Dedifferentiated amniotic fluid mesenchymal stem cell (primary cell): ENCODE measurements around the gene ARL6.

ENCODE experiments used
- DNase-seq: peaks from one replicate; pipeline ENCODE4 v3.0.0-alpha.2; 2016; ENCODE audit errors: extremely low spot score

ARL6 gene, protein sequence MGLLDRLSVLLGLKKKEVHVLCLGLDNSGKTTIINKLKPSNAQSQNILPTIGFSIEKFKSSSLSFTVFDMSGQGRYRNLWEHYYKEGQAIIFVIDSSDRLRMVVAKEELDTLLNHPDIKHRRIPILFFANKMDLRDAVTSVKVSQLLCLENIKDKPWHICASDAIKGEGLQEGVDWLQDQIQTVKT

GRCh38 chr3:97764407-97765238 lies at the start of gene ARL6:
ARL6 (plus strand) TSS chr3:97764758; CDS start chr3:97768108, 3,350 bp downstream.
- DNase-seq = peak; percentile 83

DNA sequence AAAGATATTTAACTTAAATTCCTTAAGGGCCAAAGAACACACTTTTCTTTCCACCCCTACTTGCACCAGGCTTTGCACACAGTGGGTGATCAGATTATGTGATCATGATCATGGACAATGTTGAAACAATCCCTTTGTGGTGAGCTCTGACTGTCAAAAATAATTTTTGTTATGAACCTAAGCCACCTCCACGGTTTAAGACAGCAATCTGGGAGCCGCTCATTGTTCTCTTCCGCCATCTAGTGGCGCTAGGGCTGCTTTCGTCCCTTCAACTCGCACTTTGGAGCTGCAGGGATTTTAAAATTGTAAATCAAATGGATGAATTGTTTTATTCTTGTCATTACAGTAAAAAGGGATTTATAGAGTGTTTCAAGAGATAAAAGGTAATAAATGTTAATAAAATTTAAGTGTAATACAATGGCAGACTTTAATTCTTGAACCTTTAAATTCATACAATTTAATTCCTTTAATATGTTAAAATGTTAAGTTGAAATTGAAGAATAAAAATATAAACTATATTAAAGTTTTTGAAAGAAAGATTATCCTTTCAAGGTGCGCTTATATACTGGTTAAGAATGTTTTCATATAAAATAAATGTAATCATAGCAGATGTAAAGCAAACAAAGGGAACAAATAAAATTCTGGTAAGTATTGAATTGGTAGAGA lies 45.3 kb upstream of the ARL6 start:
- peak; percentile 74 for DNase-seq

GRCh38 chr3:97720417-97720816 lies 44.1 kb upstream of the ARL6 start:
- DNase-seq = no peak

DNA sequence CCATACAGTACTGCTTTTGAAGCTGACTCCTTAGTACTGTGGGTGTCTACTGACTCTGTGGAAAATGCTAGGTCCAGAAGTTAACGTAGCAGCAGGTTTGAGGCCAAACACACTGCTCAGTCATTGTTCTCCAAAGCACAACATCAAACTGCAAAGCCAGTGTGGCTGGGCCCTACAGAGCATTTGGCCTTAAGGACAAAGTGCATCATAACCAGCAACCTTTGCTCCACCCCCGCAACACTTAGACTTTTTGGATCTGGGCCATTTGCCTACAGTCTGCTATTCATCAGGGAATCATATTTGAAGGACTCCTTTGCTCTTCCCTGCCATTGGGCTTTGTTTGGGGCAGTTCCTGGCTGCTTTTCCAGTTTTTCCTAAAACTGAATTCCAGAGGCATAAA lies 43.1 kb upstream of the ARL6 start:
- DNase-seq = no peak

DNA sequence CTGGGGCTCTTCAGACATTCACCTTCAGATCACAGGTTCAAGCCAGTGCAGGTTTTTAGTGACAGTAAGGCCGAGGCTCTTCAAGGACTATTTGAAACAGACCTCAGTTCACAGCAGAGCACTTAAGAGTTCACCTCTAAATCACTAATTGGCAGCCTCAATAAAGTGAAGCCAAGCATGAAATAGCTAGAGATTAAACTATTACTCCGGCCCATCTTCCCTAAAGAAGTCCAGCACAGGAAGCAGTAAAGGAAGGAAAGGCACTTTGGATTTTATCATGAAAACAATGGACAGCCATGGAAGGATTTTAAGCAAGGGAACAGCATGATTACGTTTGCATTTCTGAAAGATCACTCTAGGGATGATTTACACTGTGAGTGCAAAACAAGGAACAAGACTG lies 27.6 kb upstream of the ARL6 start:
- DNase-seq = no peak

GRCh38 chr3:97738761-97739160 lies 25.8 kb upstream of the ARL6 start:
- DNase-seq = no peak

GRCh38 chr3:97742036-97742435 lies 22.5 kb upstream of the ARL6 start:
- DNase-seq = no peak

GRCh38 chr3:97744289-97744688 lies 20.3 kb upstream of the ARL6 start:
- no peak for DNase-seq

- DNase-seq = no peak
These were observed 762 bp upstream of the ARL6 start for GRCh38 chr3:97763586-97764406.

GRCh38 chr3:97765336-97765735 lies 778 bp downstream of the ARL6 start:
- DNase-seq = no peak

DNA sequence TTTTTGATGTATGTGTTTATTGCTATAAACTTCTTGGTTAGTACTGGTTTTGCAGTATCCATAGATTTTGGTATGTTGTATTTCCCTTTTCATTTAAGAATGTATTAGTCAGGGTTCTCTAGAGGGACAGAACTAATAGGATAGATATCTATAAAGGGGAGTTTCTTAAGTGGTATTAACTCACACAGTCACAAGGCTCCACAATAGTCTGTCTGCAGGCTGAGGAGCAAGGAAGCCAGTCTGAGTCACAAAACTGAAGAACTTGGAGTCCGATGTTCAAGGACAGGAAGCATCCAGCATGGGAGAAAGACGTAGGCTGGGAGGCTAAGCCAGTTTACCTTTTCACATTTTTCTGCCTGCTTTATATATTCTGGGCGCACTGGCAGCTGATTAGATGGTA lies 8.4 kb downstream of the ARL6 start:
- DNase-seq = no peak

GRCh38 chr3:97778152-97778551 lies 13.6 kb downstream of the ARL6 start:
- no peak for DNase-seq

- DNase-seq = peak; percentile 68
These were observed 29.0 kb downstream of the ARL6 start for GRCh38 chr3:97793420-97794019.

- no peak for DNase-seq
These were observed 31.4 kb downstream of the ARL6 start for GRCh38 chr3:97795951-97796350.

GRCh38 chr3:97804471-97804870 lies 39.9 kb downstream of the ARL6 start:
- DNase-seq = no peak

DNA sequence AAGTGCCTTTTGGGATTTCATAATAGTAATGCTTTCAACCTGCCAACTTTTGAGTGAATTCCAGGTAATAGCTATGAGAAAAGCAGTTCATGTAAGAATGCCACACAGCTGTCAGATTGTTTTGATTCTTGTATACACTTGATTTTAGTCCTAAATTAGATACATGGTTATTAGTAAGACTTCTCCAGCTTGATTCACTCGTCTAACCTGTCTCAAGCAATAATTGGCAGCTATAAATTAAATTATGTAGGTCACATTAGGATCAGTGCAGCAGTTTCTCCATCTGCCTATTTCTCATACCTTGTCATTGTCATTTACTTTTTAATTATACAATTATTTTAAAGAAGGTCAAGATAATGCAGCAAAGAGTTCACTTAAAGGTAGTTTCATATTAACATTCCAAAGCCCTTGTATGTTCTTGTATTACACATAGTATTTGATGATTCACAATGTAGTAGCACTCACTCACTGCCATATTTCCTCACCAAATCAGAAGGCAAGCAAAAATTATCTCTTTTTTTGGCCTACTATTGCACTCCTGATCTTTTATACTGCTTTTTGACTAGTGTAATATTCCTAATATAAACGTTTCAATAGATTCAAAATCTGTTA lies 46.3 kb downstream of the ARL6 start:
- DNase-seq = no peak

DNA sequence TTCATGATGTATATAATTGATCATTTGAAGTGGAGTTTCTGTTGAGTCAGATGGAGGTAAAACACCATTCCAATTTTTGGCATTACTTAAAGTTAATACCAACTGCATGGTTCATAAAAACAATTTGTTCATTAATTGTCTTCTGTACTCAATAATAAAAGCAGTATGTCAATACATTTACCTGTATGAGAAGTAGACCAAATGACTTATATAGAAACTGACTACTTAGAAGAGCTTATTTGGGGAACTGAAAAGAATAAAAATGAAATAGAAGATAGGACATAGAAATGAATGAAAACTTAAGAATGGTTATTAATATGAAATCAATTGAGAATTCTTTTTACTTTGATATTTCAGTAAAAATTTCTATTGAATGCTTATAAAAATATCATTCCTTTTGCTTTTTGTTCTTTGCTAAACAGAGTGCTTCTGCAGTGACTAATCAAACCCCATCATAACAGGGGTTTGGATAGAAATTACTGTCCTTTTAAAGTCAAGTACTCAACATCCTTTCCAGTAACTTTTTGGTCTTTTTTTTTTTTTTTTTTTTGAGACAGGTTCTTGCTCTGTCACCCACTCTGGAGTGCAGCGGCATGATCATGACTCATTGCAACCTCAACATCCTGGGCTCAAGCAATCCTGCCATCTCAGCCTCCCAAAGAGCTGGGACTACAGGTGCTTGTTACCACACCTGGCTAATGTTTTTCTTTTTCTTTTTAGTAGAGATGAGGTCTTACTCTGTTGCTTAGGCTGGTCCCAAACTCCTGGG lies 50.8 kb downstream of the ARL6 start:
- DNase-seq = no peak

- DNase-seq = no peak
These were observed 52.3 kb downstream of the ARL6 start for GRCh38 chr3:97816811-97817210.

GRCh38 chr3:97817965-97818364 lies 53.4 kb downstream of the ARL6 start:
- no peak for DNase-seq

GRCh38 chr3:97820780-97821179 lies 56.2 kb downstream of the ARL6 start:
- DNase-seq = no peak
